HG02642 (cell line): ENCODE data around the gene THOC1.

Source experiments
- ATAC-seq: cut with Tn5 transposase; IDR thresholded peaks from one replicate; pipeline ENCODE4 v1.9.1; 2021; ENCODE audit warnings: mild to moderate bottlenecking; ENCODE audit not compliant: unreplicated experiment, poor library complexity

THOC1 gene

DNA sequence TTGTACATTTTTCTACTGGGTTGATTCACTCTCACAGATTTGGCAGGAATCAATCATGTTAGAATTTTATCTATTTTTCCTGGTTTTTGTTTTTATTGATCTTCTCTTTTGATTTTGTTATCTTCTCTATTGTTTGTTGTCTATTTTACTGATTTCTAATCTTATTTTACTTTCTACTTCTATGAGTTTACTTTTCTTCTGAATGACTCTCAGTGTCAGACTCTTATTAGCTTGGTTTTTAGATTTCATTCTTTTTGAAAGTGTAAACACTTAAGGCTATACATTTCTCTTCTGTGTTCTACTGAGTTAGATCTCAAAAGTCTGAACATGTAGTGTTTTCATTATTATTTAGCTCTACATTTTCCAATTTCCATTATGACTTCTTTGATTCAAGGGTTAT lies 47.1 kb downstream of the THOC1 start:
- no peak for ATAC-seq

- no peak for ATAC-seq
These were observed 50.1 kb downstream of the THOC1 start for GRCh38 chr18:217532-218336.

- no peak for ATAC-seq
These were observed 52.3 kb downstream of the THOC1 start for GRCh38 chr18:215448-216010.

- ATAC-seq: no peak
These were observed 53.9 kb downstream of the THOC1 start for GRCh38 chr18:213966-214365.

DNA sequence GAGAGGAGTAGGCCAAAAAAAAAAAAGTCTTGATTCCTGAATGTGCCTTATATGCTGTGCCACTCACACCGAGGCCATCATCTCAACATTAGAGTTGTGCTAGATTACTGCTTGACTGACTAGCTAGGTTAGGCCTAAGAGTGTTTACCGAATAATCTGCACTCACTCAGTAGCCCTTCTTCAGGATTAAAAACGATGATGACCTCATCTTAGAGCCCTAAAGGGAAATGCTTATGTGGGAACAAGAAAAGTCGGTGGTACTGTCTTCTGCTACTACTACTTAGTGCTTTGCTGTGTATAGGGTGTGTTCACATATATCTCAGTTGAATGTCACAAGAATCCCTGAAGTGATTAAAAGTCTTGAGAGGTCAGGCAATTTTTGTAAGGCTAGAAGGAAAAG lies 54.3 kb downstream of the THOC1 start:
- no peak for ATAC-seq

- ATAC-seq: no peak
These were observed 55.1 kb downstream of the THOC1 start for GRCh38 chr18:212780-213179.

DNA sequence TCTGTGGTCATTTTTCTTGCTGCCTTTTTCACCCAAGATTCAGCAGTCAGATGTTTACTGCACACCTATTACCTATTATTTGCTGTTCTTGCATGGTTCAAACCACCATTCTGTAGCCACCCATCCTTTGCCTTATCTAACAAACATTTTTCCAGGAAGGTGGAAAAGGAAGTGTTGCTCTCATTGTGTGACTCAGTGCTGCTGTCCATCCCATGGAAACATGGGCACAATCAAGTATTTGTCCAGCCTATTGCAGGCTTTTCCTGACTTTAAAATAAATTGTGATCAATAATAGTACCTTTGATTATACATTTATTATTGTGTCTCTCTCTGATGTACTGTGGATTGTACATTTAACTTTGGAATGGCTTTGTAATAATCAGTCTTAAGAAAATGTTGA lies 56.3 kb downstream of the THOC1 start:
- no peak for ATAC-seq

GRCh38 chr18:210733-211132 lies 57.1 kb downstream of the THOC1 start:
- no peak for ATAC-seq

DNA sequence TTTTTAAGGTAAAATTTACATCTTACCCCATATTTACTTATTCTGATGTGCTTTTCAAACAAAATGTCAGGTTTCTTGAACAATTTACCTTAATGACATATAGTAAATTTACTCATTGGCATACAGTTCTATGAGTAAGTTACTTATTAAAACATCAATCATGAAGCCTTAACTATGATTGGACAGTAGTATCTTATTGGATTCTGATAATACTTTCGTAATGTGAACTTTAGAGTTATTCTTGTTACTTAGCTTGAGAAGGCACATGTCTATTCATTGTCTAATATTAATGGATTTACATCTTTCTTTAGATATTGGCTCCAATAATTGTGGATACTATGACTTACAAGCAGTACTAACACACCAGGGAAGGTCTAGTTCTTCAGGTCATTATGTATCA lies 57.8 kb downstream of the THOC1 start:
- no peak for ATAC-seq

DNA sequence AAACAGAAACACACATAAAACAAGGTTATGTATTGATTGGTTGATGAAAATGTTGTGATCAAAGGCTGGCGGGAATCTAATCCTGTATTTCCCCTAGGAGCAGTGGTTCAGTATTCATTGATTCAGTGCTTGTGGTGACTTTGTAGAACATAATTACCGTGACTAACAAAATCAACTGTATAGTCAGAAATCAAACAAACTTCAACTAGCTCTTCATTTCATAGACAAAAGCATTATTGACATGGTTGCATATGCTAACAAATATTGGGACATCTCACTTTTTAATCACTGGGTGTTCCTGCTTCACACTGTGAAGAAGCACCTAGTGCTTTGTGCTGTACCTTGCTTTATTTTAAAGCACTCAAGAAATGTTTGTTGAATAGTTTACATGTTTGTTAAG lies 68.1 kb downstream of the THOC1 start:
- ATAC-seq: no peak

- ATAC-seq: no peak
These were observed 68.6 kb downstream of the THOC1 start for GRCh38 chr18:199214-199613.

DNA sequence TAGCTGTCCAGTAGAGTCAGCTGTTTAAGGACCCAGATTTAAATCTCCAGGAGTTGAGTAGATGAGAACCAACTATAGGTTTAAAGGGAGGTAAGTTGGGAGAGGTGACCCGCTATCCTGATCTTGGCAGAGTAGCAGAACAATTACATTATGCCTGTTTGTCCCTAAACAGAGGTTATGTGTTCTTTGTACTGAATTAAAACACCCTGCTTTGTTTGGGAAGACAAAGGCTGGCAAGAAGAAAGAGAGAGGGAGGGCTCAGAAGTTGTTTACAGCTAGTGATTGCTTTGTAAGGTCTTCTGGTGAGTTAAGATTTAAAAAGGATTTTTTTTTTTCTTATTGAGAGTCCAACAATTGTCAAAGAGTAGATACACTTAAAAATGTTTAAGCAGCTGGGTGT lies 72.2 kb downstream of the THOC1 start:
- ATAC-seq: no peak

GRCh38 chr18:192801-193200 lies 75.0 kb downstream of the THOC1 start:
- no peak for ATAC-seq

DNA sequence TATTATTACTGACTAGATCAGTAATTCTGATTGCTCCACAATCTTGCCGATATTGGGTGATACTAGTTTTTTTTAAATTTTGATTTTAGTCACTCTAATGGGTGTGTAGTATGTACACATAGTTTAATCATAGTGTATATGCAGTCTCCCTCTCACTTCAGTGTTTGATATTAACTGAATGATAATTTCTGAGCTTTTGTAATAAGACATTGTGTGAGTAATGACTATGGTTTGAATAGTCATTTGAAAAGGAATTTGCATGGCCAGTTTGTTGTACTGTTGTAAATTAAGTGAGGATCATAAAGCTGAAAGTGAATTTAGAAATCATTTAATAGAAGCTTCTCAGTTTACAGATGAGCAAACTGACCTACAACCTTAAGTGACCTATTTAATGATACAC lies 76.1 kb downstream of the THOC1 start:
- ATAC-seq: no peak

- ATAC-seq: no peak
These were observed 78.6 kb downstream of the THOC1 start for GRCh38 chr18:189254-189653.

- no peak for ATAC-seq
These were observed 84.1 kb downstream of the THOC1 start for GRCh38 chr18:183769-184168.

DNA sequence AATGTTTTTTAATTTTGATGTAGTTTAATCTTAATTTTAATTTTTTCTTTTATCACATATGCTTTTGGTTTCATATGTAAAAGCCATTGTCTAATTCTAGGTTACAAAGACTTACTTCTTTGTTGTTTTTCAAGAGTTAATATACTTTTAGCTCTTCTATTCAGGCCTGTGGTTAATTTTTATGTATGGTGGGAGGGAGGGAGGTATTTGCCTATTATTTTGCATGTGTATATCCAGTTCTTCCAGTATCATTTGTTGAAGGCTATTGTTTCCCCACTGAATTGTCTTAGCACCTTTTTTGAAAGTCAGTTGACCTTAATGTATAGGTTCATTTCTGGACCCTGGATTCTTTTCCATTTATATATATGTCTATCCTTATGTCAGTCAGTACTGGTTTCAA lies 86.1 kb downstream of the THOC1 start:
- no peak for ATAC-seq

DNA sequence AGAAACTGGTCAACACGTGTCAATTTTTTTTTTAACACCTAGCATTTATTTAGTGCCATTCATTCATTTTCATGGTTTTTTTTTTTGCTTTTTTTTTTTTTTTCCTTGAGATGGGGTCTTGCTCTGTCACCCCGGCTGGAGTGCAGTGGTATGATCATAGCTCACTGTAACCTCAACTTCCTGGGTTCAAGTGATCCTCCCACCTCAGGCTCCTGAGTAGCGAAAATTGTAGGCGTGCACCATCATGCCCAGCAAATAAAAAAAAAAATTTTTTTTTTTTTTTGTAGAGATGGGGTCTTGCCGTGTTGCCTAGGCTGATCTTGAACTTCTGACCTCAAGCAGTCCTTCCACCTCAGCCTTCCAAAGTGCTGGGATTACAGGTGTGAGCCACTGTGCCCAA lies 88.3 kb downstream of the THOC1 start:
- ATAC-seq: no peak

DNA sequence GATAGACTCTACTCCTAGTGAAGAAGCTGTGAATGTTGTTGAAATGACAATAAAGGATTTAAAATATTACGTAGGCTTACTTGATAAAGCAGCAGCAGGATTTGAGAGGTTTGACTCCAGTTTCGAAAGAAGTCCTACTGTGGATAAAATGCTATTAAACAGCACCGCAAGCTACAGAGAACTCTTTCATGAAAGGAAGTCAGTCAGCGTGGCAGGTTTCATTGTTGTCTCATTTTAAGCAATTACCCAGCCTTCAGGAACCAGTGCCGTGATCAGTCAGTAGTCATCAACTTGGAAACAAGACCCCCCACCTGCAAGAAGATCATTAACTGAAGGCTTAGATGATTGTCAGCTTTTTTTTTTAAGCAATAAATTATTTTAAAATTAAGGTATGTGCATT lies 95.5 kb downstream of the THOC1 start:
- ATAC-seq: no peak
